Hippocampal formation (tissue), 2 donors: ENCODE data around the gene SAMD13.

Source experiments
- DNase-seq, 2 donors: peaks; one replicate each; lab custom pipeline; 2025; lab: John Stamatoyannopoulos, UW

SAMD13 gene

GRCh38 chr1:84301004-84301784 is at the start of gene SAMD13:
Gene SAMD13, plus strand, starts transcription at chr1:84301708. Its CDS starts 1,527 bp downstream, at chr1:84303235.
- peak; percentile 56 to 75 for DNase-seq

GRCh38 chr1:84253036-84253435 is 48.5 kb upstream of the SAMD13 start:
- no peak for DNase-seq

- peak; percentile 78 to 90 for DNase-seq
Measured at GRCh38 chr1:84253891-84254290, 47.6 kb upstream of the SAMD13 start.

- DNase-seq: no peak
Measured at GRCh38 chr1:84254703-84255238, 46.7 kb upstream of the SAMD13 start.

GRCh38 chr1:84255582-84255981 is 45.9 kb upstream of the SAMD13 start:
- DNase-seq: no peak

GRCh38 chr1:84257617-84258016 is 43.9 kb upstream of the SAMD13 start:
- no peak for DNase-seq

GRCh38 chr1:84259376-84259775 is 42.1 kb upstream of the SAMD13 start:
- DNase-seq: no peak

- DNase-seq: no peak
Measured at GRCh38 chr1:84259989-84260388, 41.5 kb upstream of the SAMD13 start.

- DNase-seq: no peak
Measured at GRCh38 chr1:84260852-84261518, 40.5 kb upstream of the SAMD13 start.

- DNase-seq: no peak
Measured at GRCh38 chr1:84264961-84265360, 36.5 kb upstream of the SAMD13 start.

GRCh38 chr1:84265867-84266266 is 35.6 kb upstream of the SAMD13 start:
- DNase-seq: no peak

- DNase-seq: no peak
Measured at GRCh38 chr1:84266748-84267147, 34.8 kb upstream of the SAMD13 start.

GRCh38 chr1:84267476-84267875 is 34.0 kb upstream of the SAMD13 start:
- no peak for DNase-seq

GRCh38 chr1:84268346-84268745 is 33.2 kb upstream of the SAMD13 start:
- DNase-seq: no peak

GRCh38 chr1:84269306-84269705 is 32.2 kb upstream of the SAMD13 start:
- DNase-seq: no peak

GRCh38 chr1:84271441-84272151 is 29.9 kb upstream of the SAMD13 start:
- no peak for DNase-seq

- DNase-seq: no peak
Measured at GRCh38 chr1:84272401-84272800, 29.1 kb upstream of the SAMD13 start.

GRCh38 chr1:84277343-84278059 is 24.0 kb upstream of the SAMD13 start:
- DNase-seq: no peak

- no peak for DNase-seq
Measured at GRCh38 chr1:84278905-84279304, 22.6 kb upstream of the SAMD13 start.

GRCh38 chr1:84280912-84281311 is 20.6 kb upstream of the SAMD13 start:
- no peak for DNase-seq

- no peak for DNase-seq
Measured at GRCh38 chr1:84282780-84283333, 18.7 kb upstream of the SAMD13 start.

GRCh38 chr1:84283381-84283780 is 18.1 kb upstream of the SAMD13 start:
- no peak for DNase-seq
